GM21786 (cell line): ENCODE measurements around the gene ATG4B.

Experiments
- ATAC-seq: cut with Tn5 transposase; IDR thresholded peaks from one replicate; pipeline ENCODE4 v1.9.1; 2021; ENCODE audit not compliant: unreplicated experiment

ATG4B gene

GRCh38 chr2:241637795-241638660 lies 535 bp downstream of the ATG4B start:
- peak; percentile 5 for ATAC-seq

- no peak for ATAC-seq
Observed at GRCh38 chr2:241638940-241639339, 1.4 kb downstream of the ATG4B start.

GRCh38 chr2:241639385-241639784 lies 1.9 kb downstream of the ATG4B start:
- ATAC-seq: no peak

DNA sequence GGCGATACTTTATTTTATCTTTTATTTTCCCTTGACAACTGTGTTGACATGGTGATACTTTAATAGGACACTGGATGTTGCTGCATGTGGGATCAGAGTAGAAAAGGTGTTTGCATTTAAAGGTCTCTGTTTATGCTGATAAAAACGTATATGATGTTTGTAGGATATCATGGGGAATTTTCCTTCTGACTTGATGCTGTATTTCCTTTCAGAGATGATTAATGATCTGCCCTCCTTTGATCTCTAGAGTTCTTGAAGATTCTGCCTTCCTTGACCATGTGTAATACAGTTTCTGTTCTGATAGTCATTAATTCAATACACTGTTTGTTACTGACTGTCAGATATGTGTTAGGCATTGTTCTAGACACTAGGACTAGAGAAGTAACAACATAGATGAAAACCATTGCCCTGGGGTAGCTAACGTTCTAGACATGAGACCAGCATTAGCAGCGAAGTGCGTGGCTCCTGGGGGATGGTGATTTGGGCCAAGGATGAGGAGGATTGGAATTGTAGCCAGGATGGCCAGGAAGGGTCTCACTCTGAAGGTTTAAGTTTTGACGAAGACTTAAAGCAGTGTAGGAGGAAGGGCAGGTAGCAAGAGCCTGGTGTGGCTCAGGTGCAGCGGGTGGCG lies 2.8 kb downstream of the ATG4B start:
- ATAC-seq: no peak

DNA sequence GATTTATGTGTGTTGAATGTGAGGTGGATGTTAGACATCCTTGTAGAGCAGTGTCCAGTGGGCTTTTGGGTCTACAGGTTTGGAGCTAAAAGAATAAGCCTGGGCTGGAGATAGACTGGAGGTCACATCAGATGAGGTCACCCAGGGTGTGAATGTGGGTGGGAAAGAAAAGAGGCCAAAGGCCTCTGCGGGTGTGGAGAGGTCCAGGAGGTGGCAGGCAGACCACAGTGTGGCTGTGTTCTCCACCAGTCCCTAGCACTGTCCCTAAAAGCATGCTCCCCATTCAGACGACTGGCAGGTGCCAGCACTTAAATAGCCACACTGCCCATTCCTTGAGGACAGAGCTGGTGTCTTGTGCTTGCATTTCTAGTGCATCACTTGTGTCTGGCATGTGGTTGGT lies 4.1 kb downstream of the ATG4B start:
- ATAC-seq: no peak

DNA sequence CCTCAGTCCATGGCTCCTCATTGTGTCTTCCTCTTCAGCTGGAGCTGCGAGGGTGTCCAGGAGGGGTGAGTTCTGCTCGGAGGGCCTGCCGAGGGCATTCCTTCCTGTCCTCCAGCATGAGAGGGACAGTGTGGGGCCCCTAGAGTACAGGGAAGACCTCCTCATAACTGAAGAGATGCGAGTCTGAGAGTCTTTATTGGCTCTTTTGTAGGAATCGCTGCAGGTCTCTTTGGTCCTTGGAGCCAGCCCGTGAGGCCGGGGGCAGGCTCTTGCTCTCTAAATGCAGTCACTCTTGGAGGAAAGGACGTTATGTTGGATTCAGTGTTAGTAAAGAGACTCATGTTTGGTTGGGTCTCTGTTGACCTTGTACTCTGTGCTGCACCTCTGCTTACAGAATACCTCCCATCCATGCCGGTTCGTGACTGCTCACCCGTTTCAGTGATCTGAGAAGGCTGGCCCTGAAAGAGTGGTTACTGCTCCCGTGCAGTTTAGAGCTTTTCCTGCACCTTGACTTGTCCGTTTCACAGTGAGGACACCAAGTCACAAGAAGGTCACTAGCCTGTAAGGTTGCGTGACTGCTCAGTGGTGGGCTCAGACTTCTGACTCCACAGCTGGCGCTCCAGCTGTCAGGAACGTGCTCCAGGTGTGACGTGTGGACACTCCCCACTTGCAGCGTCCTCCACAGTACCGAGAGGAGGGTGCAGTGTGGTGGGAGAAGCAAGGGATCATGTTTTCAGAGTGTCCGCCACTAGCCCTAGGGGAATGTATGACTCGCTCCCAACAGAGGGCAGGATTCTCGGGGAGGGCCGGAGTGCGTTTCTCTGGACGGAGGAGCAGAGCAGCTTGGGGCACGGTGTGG lies 7.8 kb downstream of the ATG4B start:
- ATAC-seq: no peak

GRCh38 chr2:241645915-241646645 lies 8.6 kb downstream of the ATG4B start:
- no peak for ATAC-seq

GRCh38 chr2:241648453-241648852 lies 11.0 kb downstream of the ATG4B start:
- ATAC-seq: no peak

GRCh38 chr2:241649404-241649803 lies 11.9 kb downstream of the ATG4B start:
- ATAC-seq: no peak

GRCh38 chr2:241649927-241650326 lies 12.4 kb downstream of the ATG4B start:
- ATAC-seq: no peak

- ATAC-seq: no peak
Observed at GRCh38 chr2:241652142-241652541, 14.6 kb downstream of the ATG4B start.

GRCh38 chr2:241652722-241653121 lies 15.2 kb downstream of the ATG4B start:
- no peak for ATAC-seq

- no peak for ATAC-seq
Observed at GRCh38 chr2:241653210-241653750, 15.8 kb downstream of the ATG4B start.

DNA sequence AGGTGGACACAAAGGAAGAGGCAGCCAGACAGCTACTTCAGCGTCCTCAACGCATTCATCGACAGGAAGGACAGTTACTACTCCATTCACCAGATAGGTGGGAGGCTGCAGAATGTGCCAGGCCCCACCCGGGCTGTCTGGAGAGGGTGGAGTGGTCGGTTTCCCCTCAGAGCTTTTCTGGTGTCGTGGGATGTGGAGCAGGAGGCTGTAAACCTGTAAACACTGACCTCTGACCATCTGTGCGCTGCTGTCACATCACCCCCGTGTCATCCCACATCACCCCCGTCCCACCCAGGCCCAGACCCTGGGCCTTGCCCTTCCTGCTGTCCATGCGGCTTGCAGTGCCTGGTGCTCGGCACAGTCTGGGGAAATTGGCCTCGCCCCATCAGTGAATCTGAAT lies 17.1 kb downstream of the ATG4B start:
- ATAC-seq: no peak

- no peak for ATAC-seq
Observed at GRCh38 chr2:241655516-241656189, 18.2 kb downstream of the ATG4B start.

DNA sequence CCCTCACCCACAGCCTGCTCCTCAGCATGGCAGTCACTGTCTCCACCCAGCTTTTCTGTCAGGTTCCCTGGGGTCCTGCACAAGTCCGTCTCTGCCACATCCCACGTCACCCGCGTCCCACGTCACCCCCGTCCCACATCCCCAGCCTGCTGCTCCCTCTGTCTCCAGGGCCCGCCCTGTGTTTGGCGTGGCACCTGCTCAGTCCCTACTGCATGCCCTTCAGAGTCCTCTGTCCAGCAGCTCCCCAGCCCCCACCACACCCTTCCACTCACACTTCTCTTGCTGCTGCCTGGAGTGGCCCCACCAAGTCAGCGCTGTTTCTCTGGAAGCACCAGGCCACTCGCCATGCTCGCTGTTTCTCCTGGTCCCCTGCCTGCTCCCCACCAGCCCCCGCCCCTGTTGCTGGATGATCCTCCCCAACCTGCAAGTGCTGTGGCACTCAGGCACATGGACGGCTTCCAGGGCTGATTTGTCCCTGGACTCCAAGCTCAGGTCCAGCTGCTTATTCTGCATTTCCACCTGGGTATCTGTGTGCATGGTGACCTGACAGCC lies 18.8 kb downstream of the ATG4B start:
- ATAC-seq: no peak

DNA sequence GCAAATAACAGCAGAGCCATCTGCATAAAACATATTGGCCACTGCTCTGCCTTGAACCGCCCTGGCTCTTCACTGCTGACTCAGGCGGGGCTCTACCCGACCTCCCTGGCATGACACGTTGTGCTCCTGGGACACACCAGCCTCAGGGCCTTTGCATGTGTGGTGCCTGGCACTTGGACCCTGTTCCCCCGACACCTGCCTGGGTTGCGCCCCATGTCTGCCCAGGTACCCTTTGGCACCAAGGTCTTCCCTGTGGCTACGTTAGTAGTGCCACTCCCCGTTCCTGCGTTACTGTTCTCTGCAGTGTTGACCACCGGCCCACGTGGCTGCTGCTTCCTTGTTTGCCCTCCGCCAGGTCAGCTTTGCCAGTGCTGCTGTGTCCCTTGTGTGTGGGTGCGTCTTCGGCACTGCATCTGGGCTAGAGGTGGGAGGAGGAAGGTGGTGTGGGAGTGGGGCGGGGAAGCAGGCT lies 20.3 kb downstream of the ATG4B start:
- no peak for ATAC-seq

DNA sequence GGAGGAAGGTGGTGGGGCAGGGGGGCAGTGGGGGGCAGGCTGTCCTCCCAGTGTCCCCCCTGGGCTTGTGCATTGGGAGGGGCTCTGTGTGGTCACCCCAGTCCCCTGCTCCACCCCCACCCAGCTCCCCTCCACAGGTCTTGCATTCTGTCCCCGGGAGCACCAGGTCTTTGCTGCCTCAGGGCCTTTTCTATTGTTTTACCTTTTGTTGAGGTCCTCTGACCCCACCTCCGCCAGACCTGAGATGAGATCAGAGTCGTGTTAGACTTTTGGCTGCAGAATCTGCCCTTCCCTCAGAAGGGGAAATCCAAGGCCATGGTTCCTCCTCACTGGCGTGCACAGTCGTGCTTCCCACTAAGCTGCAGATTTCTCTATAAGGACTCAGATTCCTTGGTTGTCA lies 20.8 kb downstream of the ATG4B start:
- ATAC-seq: no peak

DNA sequence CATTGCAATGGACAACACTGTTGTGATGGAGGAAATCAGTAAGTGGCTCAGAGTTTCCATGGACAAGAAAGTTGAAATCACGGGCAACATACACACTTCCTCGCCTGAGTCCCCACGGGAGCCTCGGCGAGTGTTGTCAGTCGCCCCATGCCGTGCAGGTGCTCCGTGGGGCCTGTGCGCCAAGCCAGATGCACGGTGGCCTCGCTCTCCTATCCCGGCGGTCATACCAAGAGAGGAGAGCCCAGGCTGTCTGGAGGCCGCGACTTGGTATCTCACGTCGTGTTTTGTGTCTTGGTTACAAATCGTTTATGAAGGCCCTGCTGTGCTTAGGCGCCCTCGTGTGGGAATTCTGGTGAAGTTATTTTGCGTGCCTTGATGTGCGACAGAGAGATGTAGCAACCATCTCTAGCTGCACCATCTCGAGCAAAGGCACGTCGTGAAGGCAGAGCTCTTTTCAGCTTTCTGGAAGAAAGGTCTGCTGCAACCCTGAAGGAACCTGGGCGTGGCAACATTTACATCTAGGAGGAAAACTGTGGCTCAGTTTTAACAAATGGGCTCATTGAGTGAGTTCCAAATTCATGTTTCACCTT lies 21.8 kb downstream of the ATG4B start:
- ATAC-seq: no peak
